GM18507 (cell line): ENCODE data around the gene BRAT1.

Experiments used
- DNase-seq: peaks from one replicate; pipeline ENCODE4 v3.0.0; 2011; ENCODE audit warnings: low read depth; ENCODE audit not compliant: insufficient read length; ENCODE audit errors: extremely low spot score
- FAIRE-seq: peaks from 2 replicates; lab custom pipeline; 2011; peaks lifted over from hg19 to GRCh38; lab: Jason Lieb, UNC

Gene BRAT1

GRCh38 chr7:2517026-2517425 is 38.3 kb downstream of the BRAT1 start:
- FAIRE-seq: no peak

DNA sequence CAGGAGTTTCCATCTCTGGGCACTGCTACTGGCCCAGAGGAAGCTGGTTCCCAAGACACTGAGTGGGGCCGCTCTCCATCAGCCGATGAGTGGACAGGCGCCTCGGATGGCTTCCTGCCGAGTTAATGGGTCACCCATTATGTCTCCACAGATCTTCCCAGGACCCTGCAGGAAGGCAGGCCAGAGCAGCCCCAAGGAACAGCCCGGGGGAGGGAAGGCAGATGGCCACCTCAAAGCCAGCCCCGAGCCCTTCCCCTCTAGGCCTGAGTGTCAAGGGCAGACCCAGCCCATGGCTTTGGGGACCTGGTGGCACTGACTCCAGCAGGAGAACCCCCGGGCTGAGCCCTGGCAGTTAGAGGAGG is 39.1 kb downstream of the BRAT1 start:
- FAIRE-seq: no peak

More at GRCh38 chr7:2517026-2517425, 38.3 kb downstream of the BRAT1 start:
- DNase-seq: no peak

GRCh38 chr7:2515424-2516193 is 39.7 kb downstream of the BRAT1 start:
- no peak for FAIRE-seq

More for the DNA sequence above, 39.1 kb downstream of the BRAT1 start:
- no peak for DNase-seq

DNA sequence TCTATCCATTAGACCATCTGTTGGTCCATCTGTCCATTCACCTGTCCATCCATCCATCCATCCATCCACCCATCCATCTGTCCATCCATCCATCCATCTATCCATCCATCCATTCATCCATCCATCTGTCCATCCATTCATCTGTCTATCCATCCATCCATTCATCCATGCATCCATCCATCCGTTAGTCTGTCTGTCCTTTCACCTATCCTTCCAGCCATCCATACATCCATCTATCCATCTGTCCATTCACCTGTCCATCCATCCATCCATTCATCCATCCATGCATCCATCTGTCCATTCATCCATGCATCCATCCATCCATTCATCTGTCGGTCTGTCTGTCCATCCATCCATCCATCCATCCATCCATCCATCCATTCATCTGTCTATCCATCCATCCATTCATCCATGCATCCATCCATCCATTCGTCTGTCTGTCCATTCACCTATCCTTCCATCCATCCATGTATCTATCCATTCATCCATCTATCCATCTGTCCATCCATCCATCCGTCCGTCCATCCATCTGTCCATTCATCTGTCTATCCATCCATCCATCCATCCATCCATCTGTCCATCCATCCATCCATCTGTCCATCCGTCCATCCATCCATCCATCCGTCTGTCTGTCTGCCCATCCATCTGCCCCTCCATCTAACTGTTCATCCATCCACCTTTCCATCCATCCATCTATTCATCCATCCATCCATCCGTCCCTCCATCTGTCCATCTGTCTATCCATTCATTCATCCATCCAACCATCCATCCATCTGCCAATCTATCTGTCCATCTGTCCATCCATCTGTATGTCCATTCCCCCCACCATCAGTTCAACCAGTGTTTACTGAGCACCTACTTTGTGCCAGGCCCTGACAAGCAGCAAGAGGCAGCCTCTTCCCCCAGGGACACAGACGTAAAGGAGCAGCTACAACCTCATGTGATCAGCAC is 40.6 kb downstream of the BRAT1 start:
- DNase-seq: no peak
- peak; percentile 60 for FAIRE-seq

More at GRCh38 chr7:2515424-2516193, 39.7 kb downstream of the BRAT1 start:
- DNase-seq: no peak

- no peak for DNase-seq
- no peak for FAIRE-seq
Measured at GRCh38 chr7:2513702-2514101, 41.6 kb downstream of the BRAT1 start.

DNA sequence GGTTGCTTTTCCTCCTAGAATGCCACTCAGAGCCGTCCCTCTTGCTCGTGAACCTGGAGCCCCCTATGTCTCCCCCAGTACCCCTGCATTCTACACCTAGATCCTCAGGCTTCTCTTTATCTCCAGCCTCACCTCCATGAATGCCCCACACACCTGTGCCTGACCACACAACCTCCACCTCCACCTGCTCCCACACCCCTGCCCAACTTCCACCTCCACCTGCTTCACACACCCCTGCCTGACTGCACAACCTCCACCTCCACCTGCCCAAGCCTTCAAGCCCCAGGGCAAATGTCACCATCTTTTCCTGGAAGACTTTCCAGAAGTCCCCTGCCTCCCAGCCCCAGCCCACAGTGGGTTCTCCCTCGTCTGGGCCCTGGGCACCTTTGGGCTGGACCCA is 42.6 kb downstream of the BRAT1 start:
- DNase-seq (no peak), FAIRE-seq (no peak)

DNA sequence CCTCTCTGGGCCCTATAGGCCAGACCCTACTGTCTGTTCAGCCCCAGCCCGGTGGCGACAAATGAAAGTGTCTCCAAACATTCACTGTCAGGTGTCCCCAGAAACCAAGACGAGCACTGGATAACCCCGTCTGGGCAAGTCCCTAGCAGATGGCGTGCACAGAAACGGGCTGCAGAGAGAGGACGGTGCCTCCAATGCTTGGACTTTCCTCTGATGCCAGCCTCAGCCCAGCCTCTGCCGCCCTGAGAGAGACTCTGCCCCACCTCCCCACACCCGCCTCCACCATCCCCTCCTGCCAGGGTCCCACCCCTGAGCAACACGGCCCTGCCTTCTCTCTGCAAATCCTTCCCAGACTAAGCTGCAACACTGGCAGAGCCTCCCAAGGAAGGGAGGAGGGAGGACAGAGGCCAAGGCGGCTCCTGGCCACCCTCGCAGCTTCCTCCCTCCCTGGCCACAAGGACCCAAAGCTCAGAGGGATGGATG is 43.1 kb downstream of the BRAT1 start:
- peak; percentile 5 for FAIRE-seq

DNA sequence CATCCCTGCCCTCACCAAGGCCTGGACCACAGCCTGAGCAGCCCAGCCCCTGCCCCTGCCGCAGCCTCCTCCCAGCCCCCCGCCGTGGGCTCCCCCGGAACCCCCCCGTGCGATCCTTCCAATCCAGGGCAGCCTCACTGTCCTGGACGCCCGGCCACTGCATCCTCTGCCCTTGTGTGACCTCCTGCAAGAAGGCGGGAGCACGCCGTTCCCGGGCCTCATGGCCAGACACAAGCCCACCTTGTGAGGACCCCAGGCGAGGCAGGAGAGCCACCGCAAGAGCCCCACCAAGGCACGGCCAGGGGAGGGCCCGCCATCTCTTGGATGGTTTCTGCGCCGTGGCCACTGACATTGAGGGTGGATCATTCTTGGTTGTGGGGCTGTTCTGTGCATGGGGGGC is 43.6 kb downstream of the BRAT1 start:
- no peak for DNase-seq
- no peak for FAIRE-seq

More for the DNA sequence above, 43.1 kb downstream of the BRAT1 start:
- DNase-seq: no peak

DNA sequence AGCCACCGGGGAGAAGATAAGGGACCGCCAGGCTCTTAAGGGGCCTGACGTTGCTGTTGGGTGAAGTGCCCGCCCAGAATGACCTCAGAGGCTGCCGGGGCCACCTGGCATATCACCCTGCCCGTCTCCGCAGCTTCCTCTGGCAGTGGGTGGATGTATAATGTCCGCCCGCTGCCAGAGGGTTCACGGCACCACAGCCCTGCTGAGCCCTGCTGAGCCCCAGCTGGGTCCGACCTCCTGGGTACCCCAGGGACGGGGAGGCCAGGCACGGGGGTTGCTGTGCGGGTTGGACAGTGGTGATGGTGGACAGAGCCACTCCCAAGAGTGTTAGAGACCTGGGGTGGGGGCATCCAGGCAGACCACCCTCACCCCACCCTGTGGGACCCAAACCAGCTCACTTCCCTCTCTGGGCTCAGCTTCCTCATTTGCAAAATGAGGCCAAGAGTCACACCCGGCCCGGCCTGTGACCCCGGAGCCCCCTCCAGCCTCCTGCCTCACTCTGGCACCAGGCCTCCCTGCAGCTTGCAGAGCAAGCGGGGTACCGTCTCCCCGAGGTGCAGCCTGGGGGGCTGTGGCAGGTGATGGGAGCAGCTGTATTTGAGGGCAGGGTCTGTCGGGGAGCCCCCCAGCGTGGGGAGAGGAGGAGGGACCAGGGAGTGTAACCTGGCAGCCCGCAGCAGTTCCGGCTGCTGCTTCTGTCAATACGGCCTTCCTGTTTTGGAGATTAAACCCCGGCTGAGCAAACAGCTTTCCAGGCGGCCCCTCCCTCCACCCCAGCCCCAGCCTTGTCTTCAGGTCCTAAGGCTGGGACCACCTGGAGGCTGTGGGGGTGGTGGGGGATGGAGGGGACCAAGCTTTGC is 44.2 kb downstream of the BRAT1 start:
- DNase-seq (no peak), FAIRE-seq (no peak)

GRCh38 chr7:2510130-2510776 is 45.1 kb downstream of the BRAT1 start:
- DNase-seq (no peak), FAIRE-seq (no peak)

DNA sequence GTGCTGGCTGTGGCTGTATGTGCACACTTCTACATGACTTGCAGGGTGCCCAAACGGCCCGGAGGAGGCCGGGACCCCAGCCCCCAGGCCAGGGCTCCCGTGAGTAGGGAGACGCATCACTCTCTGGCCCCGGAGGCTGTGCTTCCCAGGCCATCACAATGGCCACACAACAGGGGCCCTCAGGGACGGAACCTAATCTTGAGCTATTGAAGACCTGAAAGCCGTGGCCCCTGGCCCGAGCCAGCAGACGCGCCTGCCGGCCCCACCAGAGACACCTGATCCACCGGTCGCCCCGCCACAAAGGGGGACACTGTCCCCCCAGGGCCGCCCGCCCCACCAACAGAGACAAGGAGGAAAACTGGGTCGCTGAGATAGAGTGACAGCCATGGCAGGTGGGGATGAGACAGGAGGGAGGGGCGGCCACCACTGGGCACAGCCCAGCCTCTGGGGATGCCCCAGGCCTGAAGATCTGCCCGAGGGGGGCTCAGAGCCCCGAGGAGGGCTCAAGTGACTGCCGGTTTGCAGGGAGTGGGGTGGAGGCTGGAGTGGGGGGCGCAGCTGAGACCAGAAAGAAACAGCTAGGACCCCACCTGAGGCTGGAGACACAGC is 45.9 kb downstream of the BRAT1 start:
- DNase-seq: no peak
- FAIRE-seq: no peak

- peak; percentile 33 for FAIRE-seq
Measured at GRCh38 chr7:2508327-2509215, 46.8 kb downstream of the BRAT1 start.

DNA sequence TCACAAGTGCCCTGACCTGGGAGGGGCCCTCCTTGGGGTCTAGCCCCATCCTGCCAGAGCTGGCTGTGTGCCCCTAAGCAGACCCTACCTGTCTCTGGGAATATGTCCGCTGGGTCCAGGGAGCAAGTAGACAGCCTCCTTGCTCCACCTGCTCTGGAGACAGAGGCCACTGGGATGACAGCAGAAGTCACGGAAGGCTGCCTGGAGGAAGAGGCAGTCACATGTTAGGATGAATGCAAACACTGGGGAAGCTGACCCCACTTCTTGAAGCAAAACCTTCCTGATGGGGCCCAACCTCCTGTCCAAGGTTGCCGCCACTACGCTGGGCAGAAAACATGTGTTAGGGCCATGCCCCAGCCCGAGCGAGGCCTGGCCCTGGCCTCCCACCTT is 47.4 kb downstream of the BRAT1 start:
- DNase-seq (no peak), FAIRE-seq (no peak)

More at GRCh38 chr7:2508327-2509215, 46.8 kb downstream of the BRAT1 start:
- no peak for DNase-seq

DNA sequence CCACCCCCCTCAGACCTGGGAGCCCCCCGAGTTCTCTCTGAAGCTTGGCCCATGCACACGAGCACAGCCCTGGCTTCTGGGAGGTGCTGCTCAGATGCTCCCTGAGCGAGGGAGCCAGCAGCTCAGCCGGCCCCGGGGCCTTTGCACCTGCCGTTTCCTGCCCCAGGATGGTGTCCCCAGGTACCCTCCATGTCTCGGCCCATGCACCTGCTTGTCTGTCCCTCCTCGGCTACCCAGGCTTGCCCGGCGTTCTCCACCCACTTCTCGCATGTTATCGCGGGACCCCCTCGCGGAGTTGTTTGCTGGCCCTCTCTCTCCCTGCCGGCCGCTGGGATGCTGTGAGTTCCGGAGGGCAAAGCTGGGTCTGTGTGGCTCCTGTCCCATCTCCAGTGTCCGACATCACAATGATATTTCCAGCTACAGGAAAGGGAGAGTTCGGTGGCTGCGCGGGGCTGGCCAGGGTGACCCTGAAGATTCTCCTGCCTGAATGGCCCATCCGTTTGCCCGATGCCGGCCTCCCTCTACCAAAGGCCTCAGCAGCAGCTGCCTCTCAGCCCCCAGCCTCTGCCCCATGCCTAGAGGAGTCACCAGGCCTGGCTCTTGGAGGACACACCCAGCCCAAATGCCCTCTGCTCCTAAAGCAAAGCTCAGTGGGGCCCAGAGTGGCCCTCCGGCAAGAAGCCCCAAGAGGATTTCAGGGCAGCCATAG is 48.0 kb downstream of the BRAT1 start:
- DNase-seq (no peak), FAIRE-seq (no peak)

DNA sequence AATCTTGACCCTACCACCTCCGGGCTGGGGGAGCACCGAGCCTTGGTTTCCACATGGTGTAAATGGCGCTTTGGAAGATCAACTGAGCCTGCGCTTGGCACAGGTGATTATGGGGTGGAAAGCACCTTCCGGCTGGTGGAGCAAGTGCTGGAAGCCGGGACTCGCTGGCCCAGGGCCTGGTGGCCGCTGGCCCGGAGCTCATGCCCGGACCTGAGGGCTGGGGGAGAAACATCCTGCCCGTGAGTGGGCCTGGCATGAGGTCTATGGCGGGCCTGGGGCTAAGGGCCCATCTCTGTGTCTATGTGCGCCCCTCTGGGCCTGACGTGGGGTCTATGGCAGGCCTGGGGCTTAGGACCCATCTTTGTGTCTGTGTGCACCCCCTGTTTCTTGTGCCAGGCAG is 49.9 kb downstream of the BRAT1 start:
- FAIRE-seq (no peak), DNase-seq (no peak)

DNA sequence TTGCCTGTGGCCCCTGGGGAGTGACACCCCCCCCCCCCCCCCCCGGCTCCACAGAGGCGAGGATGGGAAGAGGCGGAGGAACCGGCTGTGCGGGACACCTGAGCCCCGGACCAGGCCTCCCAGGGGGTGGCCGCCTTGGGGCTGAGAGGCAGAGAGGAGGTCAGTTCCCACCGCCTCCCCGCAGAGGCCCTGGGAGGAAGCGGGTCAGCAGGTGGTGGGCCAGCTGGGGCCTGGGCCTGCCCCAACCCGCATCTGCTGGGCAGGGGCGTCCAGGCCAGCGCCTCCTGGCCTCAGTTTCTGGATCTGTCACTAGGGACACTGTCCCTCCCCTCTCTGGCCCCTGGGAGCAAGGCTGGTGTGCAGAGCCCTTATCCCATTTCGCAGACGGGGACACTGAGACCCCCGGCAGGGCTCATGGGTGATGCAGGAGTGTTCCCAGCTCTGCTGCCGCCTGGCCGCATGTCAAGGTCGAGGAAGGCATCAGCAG is 50.4 kb downstream of the BRAT1 start:
- FAIRE-seq (no peak), DNase-seq (no peak)
